HEK293 (cell line): ENCODE measurements around the gene BLTP3A.
"Not testable (repeated sequence)": the region's sequence is repeated elsewhere in the genome, so short reads cannot be mapped to it uniquely, and the experiment has no call there.

Experiments used
- CTCF ChIA-PET: fragments of 350-600 bp; formaldehyde crosslinking; extraction: SDS; loops from one replicate; lab custom pipeline; 2021; ENCODE audit warnings: antibody characterized with exemption; lab: Yijun Ruan, JAX
- POLR2A ChIA-PET: fragments of 300-600 bp; formaldehyde crosslinking; extraction: SDS; loops from one replicate; lab custom pipeline; 2020; ENCODE audit warnings: antibody characterized with exemption, inconsistent platforms; lab: Yijun Ruan, JAX
- H3K27ac ChIP-seq: fragments of 200-500 bp; sonication (Bioruptor generic); 2 replicates; pipeline ENCODE4 v1.5.1; 2014; ENCODE audit warnings: low read depth, low read length, control low read depth, inconsistent platforms; ENCODE audit errors: extremely low read depth
- H3K36me3 ChIP-seq, 2 experiments: fragments of 200-500 bp in 1 of 2; sonication (Bioruptor generic) in 1 of 2; 1 replicate in 1 of 2; 2 replicates in 1 of 2; pipeline ENCODE4 v1.5.1; 2014 to 2017; ENCODE audit warnings: inconsistent platforms in 2 of 2, low read length in 2 of 2; ENCODE audit not compliant: control insufficient read depth in 2 of 2, insufficient read depth in 1 of 2
- H3K4me1 ChIP-seq: fragments of 200-500 bp; sonication (Bioruptor generic); 2 replicates; pipeline ENCODE4 v1.5.1; 2014; ENCODE audit warnings: mild to moderate bottlenecking, low read length, inconsistent platforms; ENCODE audit not compliant: control insufficient read depth, insufficient read depth
- H3K4me3 ChIP-seq: 2 replicates; pipeline ENCODE4 v1.5.1; 2011; ENCODE audit warnings: low read depth, mild to moderate bottlenecking, control low read depth, low read length, moderate library complexity
- H3K9me3 ChIP-seq: fragments of 200-500 bp; sonication (Bioruptor generic); 2 replicates; pipeline ENCODE4 v1.5.1; 2014; ENCODE audit warnings: low read depth, low read length, inconsistent platforms; ENCODE audit not compliant: control insufficient read depth, insufficient read depth
- BCL6B ChIP-seq: fragments of 450-650 bp; formaldehyde crosslinking; IDR thresholded peaks from 2 replicates; pipeline ENCODE4 v1.5.1; 2017; ENCODE audit warnings: missing biosample characterization, missing genetic modification characterization
- EGR2 ChIP-seq: fragments of 450-650 bp; formaldehyde crosslinking; IDR thresholded peaks from 2 replicates; pipeline ENCODE4 v1.5.1; 2016; ENCODE audit warnings: low read depth, missing biosample characterization, missing genetic modification characterization
- GLIS2 ChIP-seq: fragments of 450-650 bp; formaldehyde crosslinking; IDR thresholded peaks from 2 replicates; pipeline ENCODE4 v1.5.1; 2016; ENCODE audit warnings: missing biosample characterization, missing genetic modification characterization
- KLF1 ChIP-seq: fragments of 450-650 bp; formaldehyde crosslinking; IDR thresholded peaks from 2 replicates; pipeline ENCODE4 v1.5.1; 2016; ENCODE audit warnings: missing biosample characterization, missing genetic modification characterization
- KLF7 ChIP-seq: fragments of 450-650 bp; formaldehyde crosslinking; IDR thresholded peaks from 2 replicates; pipeline ENCODE4 v1.5.1; 2016; ENCODE audit warnings: missing biosample characterization, missing genetic modification characterization, borderline replicate concordance
- KLF8 ChIP-seq: fragments of 450-650 bp; formaldehyde crosslinking; IDR thresholded peaks from 2 replicates; pipeline ENCODE4 v1.5.1; 2016; ENCODE audit warnings: missing biosample characterization, missing genetic modification characterization
- SCRT2 ChIP-seq: fragments of 450-650 bp; formaldehyde crosslinking; IDR thresholded peaks from 2 replicates; pipeline ENCODE4 v1.5.1; 2016; ENCODE audit warnings: missing biosample characterization, missing genetic modification characterization
- SP2 ChIP-seq: fragments of 450-650 bp; formaldehyde crosslinking; IDR thresholded peaks from 2 replicates; pipeline ENCODE4 v1.5.1; 2016; ENCODE audit warnings: missing biosample characterization, missing genetic modification characterization
- TCF7L2 ChIP-seq: IDR thresholded peaks from 2 replicates; pipeline ENCODE4 v1.6.1; 2011; ENCODE audit warnings: low read depth, mild to moderate bottlenecking, inconsistent platforms, low read length, moderate library complexity, borderline replicate concordance
- ZBTB8A ChIP-seq: fragments of 450-650 bp; formaldehyde crosslinking; IDR thresholded peaks from 2 replicates; pipeline ENCODE4 v1.5.1; 2016; ENCODE audit warnings: missing biosample characterization, missing genetic modification characterization
- ZIC2 ChIP-seq: fragments of 450-650 bp; formaldehyde crosslinking; IDR thresholded peaks from 2 replicates; pipeline ENCODE4 v1.5.1; 2016; ENCODE audit warnings: missing biosample characterization, missing genetic modification characterization
- ZNF280D ChIP-seq: fragments of 450-650 bp; formaldehyde crosslinking; IDR thresholded peaks from 2 replicates; pipeline ENCODE4 v1.5.1; 2016; ENCODE audit warnings: missing biosample characterization, missing genetic modification characterization
- ZNF416 ChIP-seq: fragments of 450-650 bp; formaldehyde crosslinking; IDR thresholded peaks from 2 replicates; pipeline ENCODE4 v1.5.1; 2016; ENCODE audit warnings: missing biosample characterization, missing genetic modification characterization
- ZNF518A ChIP-seq: fragments of 450-650 bp; formaldehyde crosslinking; conservative IDR thresholded peaks from 2 replicates; pipeline ENCODE4 v1.5.1; 2016; ENCODE audit warnings: low read depth, missing biosample characterization, missing genetic modification characterization
- ZNF530 ChIP-seq: fragments of 450-650 bp; formaldehyde crosslinking; IDR thresholded peaks from 2 replicates; pipeline ENCODE4 v1.5.1; 2016; ENCODE audit warnings: low read depth, missing biosample characterization, missing genetic modification characterization
- ZNF548 ChIP-seq: fragments of 450-650 bp; formaldehyde crosslinking; IDR thresholded peaks from 2 replicates; pipeline ENCODE4 v1.5.1; 2016; ENCODE audit warnings: missing biosample characterization, missing genetic modification characterization
- ZNF747 ChIP-seq: fragments of 450-650 bp; formaldehyde crosslinking; IDR thresholded peaks from 2 replicates; pipeline ENCODE4 v1.5.1; 2016; ENCODE audit warnings: missing biosample characterization, missing genetic modification characterization
- ZNF837 ChIP-seq: fragments of 450-650 bp; formaldehyde crosslinking; IDR thresholded peaks from 2 replicates; pipeline ENCODE4 v1.5.1; 2016; ENCODE audit warnings: missing biosample characterization, missing genetic modification characterization
- TF ChIP-seq, protein P1 (sequence below): fragments of 450-650 bp; formaldehyde crosslinking; IDR thresholded peaks from 2 replicates; pipeline ENCODE4 v1.5.1; 2016; ENCODE audit warnings: missing biosample characterization, missing genetic modification characterization
- TF ChIP-seq, protein P2 (sequence below): fragments of 450-650 bp; formaldehyde crosslinking; IDR thresholded peaks from 2 replicates; pipeline ENCODE4 v1.5.1; 2016; ENCODE audit warnings: missing biosample characterization, missing genetic modification characterization

BLTP3A gene

GRCh38 chr6:34746104-34746846 lies 45.6 kb upstream of the BLTP3A start (continued):
- no peak for TF ChIP-seq ZNF747

GRCh38 chr6:34748757-34749156 lies 43.1 kb upstream of the BLTP3A start:
- 0 out of 2 replicates have a peak, but pooled peaks cover 3% of the 10 kb centered on the region for H3K4me1 ChIP-seq
- CTCF ChIA-PET = interaction anchor here (0.7 to 1.2 kb wide), 3 partner anchors 8 to 41 kb away, joined by 3 to 4 read pairs (median 3); partner anchors contain the start of gene SNRPC
- H3K4me3 ChIP-seq = no peak overlapping the region
- no peak for TF ChIP-seq ZNF548 (tag by site-specific recombination)
- no peak for TF ChIP-seq SP2 (tag by site-specific recombination)
- no peak for TF ChIP-seq ZBTB8A (tag by site-specific recombination)
- TF ChIP-seq, protein P1, sequence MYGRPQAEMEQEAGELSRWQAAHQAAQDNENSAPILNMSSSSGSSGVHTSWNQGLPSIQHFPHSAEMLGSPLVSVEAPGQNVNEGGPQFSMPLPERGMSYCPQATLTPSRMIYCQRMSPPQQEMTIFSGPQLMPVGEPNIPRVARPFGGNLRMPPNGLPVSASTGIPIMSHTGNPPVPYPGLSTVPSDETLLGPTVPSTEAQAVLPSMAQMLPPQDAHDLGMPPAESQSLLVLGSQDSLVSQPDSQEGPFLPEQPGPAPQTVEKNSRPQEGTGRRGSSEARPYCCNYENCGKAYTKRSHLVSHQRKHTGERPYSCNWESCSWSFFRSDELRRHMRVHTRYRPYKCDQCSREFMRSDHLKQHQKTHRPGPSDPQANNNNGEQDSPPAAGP (tag by site-specific recombination) = no peak
- no peak for TF ChIP-seq KLF1 (tag by site-specific recombination)
- no peak for TF ChIP-seq ZNF837 (tag by site-specific recombination)
- no peak for TF ChIP-seq BCL6B (tag by site-specific recombination)
- TF ChIP-seq TCF7L2 = no peak
- no peak for TF ChIP-seq EGR2 (tag by site-specific recombination)
- no peak for TF ChIP-seq ZNF416 (tag by site-specific recombination)
- no peak for TF ChIP-seq ZNF518A (tag by site-specific recombination)
- no peak for TF ChIP-seq ZNF530
- POLR2A ChIA-PET = interaction anchor here (1.2 kb wide), 1 partner anchor 9 kb away, joined by 4 read pairs; the partner anchor contains the start of gene SNRPC
- no peaks in the 10 kb centered on the region; a peak in 1 of 3 replicates for H3K36me3 ChIP-seq
- no peak overlapping the region for H3K27ac ChIP-seq
- H3K9me3 ChIP-seq = no peaks in the 10 kb centered on the region

DNA sequence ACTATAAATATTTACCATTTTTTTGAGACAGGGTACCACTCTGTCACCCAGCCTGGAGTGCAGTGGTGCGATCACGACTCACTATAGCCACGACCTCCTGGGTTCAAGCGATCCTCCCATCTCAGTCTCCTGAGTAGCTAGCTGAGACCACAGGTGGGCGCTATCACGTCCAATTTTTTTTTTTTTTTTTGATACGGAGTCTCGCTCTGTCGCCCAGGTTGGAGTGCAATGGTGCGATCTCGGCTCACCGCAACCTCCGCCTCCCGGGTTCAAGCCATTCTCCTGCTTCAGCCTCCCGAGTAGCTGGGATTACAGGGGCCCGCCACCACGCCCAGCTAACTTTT lies 35.4 kb upstream of the BLTP3A start:
- Histone ChIP-seq H3K36me3 (peaks cover 19 to 23% of the 10 kb centered on the region in 2 experiments), H3K4me3 (peak overlapping the region; percentile 97), H3K27ac (peak overlapping the region; percentile 72)
- H3K9me3 ChIP-seq, H3K4me1 ChIP-seq: not testable (repeated sequence)
- ChIA-PET CTCF (interaction anchor here (0.6 to 2.5 kb wide), 20 partner anchors 8 to 384 kb away, joined by 3 to 11 read pairs (median 3); partner anchors contain the start of gene BLTP3A), POLR2A (interaction anchor here (0.6 to 1.7 kb wide), 15 partner anchors 10 to 331 kb away, joined by 3 to 17 read pairs (median 5); partner anchors contain the start of genes ANKS1A, BLTP3A, RPS10 and TAF11)
- 0 out of 2 replicates have a peak, but pooled peaks have one; percentile 3 for TF ChIP-seq KLF8
- 0 out of 2 replicates have a peak, but pooled peaks have one; percentile 36 for TF ChIP-seq KLF7 (tag by site-specific recombination)
- 0 out of 2 replicates have a peak, but pooled peaks have one; percentile 12 for TF ChIP-seq ZNF280D (tag by site-specific recombination)
- TF ChIP-seq SCRT2 (tag by site-specific recombination) = peak; percentile 55; the same call in 1 of the 2 replicates
- TF ChIP-seq GLIS2 (tag by site-specific recombination) = 0 out of 2 replicates have a peak, but pooled peaks have one; percentile 18
- TF ChIP-seq ZIC2 (tag by site-specific recombination) = 0 out of 2 replicates have a peak, but pooled peaks have one; percentile 12
- TF ChIP-seq, protein P2, sequence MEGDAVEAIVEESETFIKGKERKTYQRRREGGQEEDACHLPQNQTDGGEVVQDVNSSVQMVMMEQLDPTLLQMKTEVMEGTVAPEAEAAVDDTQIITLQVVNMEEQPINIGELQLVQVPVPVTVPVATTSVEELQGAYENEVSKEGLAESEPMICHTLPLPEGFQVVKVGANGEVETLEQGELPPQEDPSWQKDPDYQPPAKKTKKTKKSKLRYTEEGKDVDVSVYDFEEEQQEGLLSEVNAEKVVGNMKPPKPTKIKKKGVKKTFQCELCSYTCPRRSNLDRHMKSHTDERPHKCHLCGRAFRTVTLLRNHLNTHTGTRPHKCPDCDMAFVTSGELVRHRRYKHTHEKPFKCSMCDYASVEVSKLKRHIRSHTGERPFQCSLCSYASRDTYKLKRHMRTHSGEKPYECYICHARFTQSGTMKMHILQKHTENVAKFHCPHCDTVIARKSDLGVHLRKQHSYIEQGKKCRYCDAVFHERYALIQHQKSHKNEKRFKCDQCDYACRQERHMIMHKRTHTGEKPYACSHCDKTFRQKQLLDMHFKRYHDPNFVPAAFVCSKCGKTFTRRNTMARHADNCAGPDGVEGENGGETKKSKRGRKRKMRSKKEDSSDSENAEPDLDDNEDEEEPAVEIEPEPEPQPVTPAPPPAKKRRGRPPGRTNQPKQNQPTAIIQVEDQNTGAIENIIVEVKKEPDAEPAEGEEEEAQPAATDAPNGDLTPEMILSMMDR (tag by site-specific recombination) = peak; percentile 86
